Measurements from ENCODE around the gene RFWD3. TPM values are rescaled to one million over a fixed set of nuclear protein-coding genes. Genes with fewer than 3 reads are reported as not detected.

The RFWD3 gene
- total and polyA plus RNA-seq, 2 of the 13 experiments (the other 11 are each of a cell fraction or from before 2014, with no cell fraction given): 23.4 to 62.6 TPM

DNA sequence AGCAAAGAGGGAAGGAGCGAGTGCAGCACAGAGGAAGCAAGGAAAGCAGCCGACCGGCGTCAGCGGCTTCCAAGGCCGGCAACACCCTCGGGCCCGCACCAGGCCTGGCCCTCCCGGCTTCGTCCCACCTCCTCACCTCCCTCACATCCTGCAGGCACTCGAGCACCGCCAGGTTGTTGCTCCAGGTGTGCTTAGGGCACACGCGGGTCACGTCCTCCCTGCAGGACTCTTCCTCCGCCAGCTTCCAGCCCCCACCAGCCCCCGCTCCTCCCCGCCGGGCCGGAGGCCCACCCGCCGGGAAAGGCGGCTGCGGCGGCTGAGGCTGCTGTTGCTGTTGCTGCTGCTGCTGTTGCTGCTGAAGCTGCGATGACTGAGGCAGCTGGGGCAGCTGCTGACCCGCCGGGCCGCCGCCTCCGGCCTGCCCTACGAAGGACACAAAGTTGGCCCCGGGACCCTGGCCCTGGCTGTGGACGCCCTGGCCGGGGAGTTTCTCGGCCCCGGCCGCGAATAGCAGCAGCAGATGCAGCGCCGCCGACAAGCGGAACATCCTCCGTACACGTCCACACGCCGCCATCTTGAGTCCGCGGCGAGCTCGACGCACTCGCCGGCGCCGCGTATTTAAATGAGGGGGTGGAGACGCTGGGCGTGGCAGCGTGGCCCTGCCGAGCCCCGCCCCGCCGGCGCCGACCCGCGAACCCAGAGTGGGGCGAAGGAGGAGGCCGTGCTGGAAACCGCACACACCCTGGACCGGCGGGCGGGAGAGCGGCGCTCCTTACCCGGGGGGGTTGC lies 60.0 kb downstream of the RFWD3 start, which contains the start of gene GLG1 (continued):
- TF ChIP-seq SRSF9 (IDR thresholded peaks at IDR 0.05; ENCODE audit: borderline replicate concordance, insufficient read depth, low read depth, low read length, poor library complexity, severe bottlenecking): no peak
- no peak; the same call in 1 of the 2 replicates for TF ChIP-seq KLF9 (CRISPR knock-in tag; IDR thresholded peaks at IDR 0.05; ENCODE audit: low read depth)
- TF ChIP-seq YY1 (IDR thresholded peaks at IDR 0.05; ENCODE audit: insufficient read depth, insufficient replicate concordance, low read depth, low read length): peak; percentile 98
- TF ChIP-seq HOXA3 (CRISPR knock-in tag; IDR thresholded peaks at IDR 0.05): peak; percentile 96
- peak; percentile 80; the same call in 1 of the 2 replicates for TF ChIP-seq ZNF253 (CRISPR knock-in tag; IDR thresholded peaks at IDR 0.05; ENCODE audit: borderline replicate concordance)
- TF ChIP-seq, protein P1, sequence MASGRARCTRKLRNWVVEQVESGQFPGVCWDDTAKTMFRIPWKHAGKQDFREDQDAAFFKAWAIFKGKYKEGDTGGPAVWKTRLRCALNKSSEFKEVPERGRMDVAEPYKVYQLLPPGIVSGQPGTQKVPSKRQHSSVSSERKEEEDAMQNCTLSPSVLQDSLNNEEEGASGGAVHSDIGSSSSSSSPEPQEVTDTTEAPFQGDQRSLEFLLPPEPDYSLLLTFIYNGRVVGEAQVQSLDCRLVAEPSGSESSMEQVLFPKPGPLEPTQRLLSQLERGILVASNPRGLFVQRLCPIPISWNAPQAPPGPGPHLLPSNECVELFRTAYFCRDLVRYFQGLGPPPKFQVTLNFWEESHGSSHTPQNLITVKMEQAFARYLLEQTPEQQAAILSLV (CRISPR knock-in tag; IDR thresholded peaks at IDR 0.05; ENCODE audit: borderline replicate concordance): peak; percentile 95
- TF ChIP-seq KAT8 (CRISPR knock-in tag; IDR thresholded peaks at IDR 0.05): peak; percentile 90
- TF ChIP-seq, protein P2, sequence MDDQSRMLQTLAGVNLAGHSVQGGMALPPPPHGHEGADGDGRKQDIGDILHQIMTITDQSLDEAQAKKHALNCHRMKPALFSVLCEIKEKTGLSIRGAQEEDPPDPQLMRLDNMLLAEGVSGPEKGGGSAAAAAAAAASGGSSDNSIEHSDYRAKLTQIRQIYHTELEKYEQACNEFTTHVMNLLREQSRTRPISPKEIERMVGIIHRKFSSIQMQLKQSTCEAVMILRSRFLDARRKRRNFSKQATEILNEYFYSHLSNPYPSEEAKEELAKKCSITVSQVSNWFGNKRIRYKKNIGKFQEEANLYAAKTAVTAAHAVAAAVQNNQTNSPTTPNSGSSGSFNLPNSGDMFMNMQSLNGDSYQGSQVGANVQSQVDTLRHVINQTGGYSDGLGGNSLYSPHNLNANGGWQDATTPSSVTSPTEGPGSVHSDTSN (CRISPR knock-in tag; IDR thresholded peaks at IDR 0.05; ENCODE audit: borderline replicate concordance): peak; percentile 76; the same call in 1 of the 2 replicates
- TF ChIP-seq, protein P3, sequence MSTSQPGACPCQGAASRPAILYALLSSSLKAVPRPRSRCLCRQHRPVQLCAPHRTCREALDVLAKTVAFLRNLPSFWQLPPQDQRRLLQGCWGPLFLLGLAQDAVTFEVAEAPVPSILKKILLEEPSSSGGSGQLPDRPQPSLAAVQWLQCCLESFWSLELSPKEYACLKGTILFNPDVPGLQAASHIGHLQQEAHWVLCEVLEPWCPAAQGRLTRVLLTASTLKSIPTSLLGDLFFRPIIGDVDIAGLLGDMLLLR (CRISPR knock-in tag; IDR thresholded peaks at IDR 0.05): peak; percentile 70
- peak; percentile 86 for TF ChIP-seq MED8 (CRISPR knock-in tag; IDR thresholded peaks at IDR 0.05; ENCODE audit: insufficient replicate concordance)
- peak; percentile 70 for TF ChIP-seq PPARG (CRISPR knock-in tag; conservative IDR thresholded peaks at IDR 0.05)
- peak; percentile 98 for TF ChIP-seq KMT2A (CRISPR knock-in tag; IDR thresholded peaks at IDR 0.05)
- TF ChIP-seq DR1 (CRISPR knock-in tag; IDR thresholded peaks at IDR 0.05): peak; percentile 99
- TF ChIP-seq, protein P4, sequence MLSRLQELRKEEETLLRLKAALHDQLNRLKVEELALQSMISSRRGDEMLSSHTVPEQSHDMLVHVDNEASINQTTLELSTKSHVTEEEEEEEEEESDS (CRISPR knock-in tag; IDR thresholded peaks at IDR 0.05; ENCODE audit: borderline replicate concordance): no peak
- peak; percentile 66 for TF ChIP-seq HNRNPLL (IDR thresholded peaks at IDR 0.05; ENCODE audit: low read depth, low read length, poor library complexity, severe bottlenecking)
- TF ChIP-seq ZNF335 (CRISPR knock-in tag; IDR thresholded peaks at IDR 0.05): no peak
- TF ChIP-seq ZNF782 (CRISPR knock-in tag; IDR thresholded peaks at IDR 0.05; ENCODE audit: borderline replicate concordance): peak; percentile 87; the same call in 1 of the 2 replicates
- TF ChIP-seq, protein P5, sequence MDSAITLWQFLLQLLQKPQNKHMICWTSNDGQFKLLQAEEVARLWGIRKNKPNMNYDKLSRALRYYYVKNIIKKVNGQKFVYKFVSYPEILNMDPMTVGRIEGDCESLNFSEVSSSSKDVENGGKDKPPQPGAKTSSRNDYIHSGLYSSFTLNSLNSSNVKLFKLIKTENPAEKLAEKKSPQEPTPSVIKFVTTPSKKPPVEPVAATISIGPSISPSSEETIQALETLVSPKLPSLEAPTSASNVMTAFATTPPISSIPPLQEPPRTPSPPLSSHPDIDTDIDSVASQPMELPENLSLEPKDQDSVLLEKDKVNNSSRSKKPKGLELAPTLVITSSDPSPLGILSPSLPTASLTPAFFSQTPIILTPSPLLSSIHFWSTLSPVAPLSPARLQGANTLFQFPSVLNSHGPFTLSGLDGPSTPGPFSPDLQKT (CRISPR knock-in tag; IDR thresholded peaks at IDR 0.05; ENCODE audit: borderline replicate concordance): 0 out of 2 replicates have a peak, but pooled peaks have one; percentile 81
- no peak for TF ChIP-seq TCF12 (IDR thresholded peaks at IDR 0.05)
- TF ChIP-seq TCF12 (CRISPR knock-in tag; IDR thresholded peaks at IDR 0.05): peak; percentile 79; the same call in 1 of the 2 replicates
- TF ChIP-seq, protein P6, sequence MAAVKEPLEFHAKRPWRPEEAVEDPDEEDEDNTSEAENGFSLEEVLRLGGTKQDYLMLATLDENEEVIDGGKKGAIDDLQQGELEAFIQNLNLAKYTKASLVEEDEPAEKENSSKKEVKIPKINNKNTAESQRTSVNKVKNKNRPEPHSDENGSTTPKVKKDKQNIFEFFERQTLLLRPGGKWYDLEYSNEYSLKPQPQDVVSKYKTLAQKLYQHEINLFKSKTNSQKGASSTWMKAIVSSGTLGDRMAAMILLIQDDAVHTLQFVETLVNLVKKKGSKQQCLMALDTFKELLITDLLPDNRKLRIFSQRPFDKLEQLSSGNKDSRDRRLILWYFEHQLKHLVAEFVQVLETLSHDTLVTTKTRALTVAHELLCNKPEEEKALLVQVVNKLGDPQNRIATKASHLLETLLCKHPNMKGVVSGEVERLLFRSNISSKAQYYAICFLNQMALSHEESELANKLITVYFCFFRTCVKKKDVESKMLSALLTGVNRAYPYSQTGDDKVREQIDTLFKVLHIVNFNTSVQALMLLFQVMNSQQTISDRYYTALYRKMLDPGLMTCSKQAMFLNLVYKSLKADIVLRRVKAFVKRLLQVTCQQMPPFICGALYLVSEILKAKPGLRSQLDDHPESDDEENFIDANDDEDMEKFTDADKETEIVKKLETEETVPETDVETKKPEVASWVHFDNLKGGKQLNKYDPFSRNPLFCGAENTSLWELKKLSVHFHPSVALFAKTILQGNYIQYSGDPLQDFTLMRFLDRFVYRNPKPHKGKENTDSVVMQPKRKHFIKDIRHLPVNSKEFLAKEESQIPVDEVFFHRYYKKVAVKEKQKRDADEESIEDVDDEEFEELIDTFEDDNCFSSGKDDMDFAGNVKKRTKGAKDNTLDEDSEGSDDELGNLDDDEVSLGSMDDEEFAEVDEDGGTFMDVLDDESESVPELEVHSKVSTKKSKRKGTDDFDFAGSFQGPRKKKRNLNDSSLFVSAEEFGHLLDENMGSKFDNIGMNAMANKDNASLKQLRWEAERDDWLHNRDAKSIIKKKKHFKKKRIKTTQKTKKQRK (IDR thresholded peaks at IDR 0.05; ENCODE audit: low read length): no peak

All from HepG2 (cell line).